ENCODE results near the gene ZNF296.

Gene ZNF296

GRCh38 chr19:45086480-45086879 is 10.2 kb upstream of the ZNF296 start:
- Histone ChIP-seq H3K9me3 (ENCODE audit: control insufficient read depth, insufficient read depth, low read length) (no peaks in the 10 kb centered on the region), H3K36me3 (ENCODE audit: control insufficient read depth, insufficient read depth, low read length) (peaks cover 11% of the 10 kb centered on the region; the same call in 1 of the 2 replicates), H3K27ac (ENCODE audit: low read length) (no peak overlapping the region), H3K4me1 (ENCODE audit: control insufficient read depth, insufficient read depth, low read length) (no peaks in the 10 kb centered on the region), H3K4me3 (ENCODE audit: low read length) (no peak overlapping the region), H3K27me3 (ENCODE audit: control insufficient read depth, insufficient read depth, low read length) (no peaks in the 10 kb centered on the region)
- no peak for DNase-seq (ENCODE audit: low read depth, low spot score)
- no CpG with 5 or more reads among the region's 4 CpGs for WGBS (ENCODE audit: insufficient coverage, insufficient read length)

- no peaks in the 10 kb centered on the region; the same call in 1 of the 2 replicates for H3K4me1 ChIP-seq (ENCODE audit: control insufficient read depth, insufficient read depth, low read length)
- H3K36me3 ChIP-seq (ENCODE audit: control insufficient read depth, insufficient read depth, low read length): peaks cover 8% of the 10 kb centered on the region; the same call in 1 of the 2 replicates
- no peak overlapping the region for H3K4me3 ChIP-seq (ENCODE audit: low read length)
- H3K9me3 ChIP-seq (ENCODE audit: control insufficient read depth, insufficient read depth, low read length): no peaks in the 10 kb centered on the region
- DNase-seq (ENCODE audit: low read depth, low spot score): no peak
- no CpG with 5 or more reads among the region's 5 CpGs for WGBS (ENCODE audit: insufficient coverage, insufficient read length)
- no peaks in the 10 kb centered on the region for H3K27me3 ChIP-seq (ENCODE audit: control insufficient read depth, insufficient read depth, low read length)
- H3K27ac ChIP-seq (ENCODE audit: low read length): no peak overlapping the region
Measured at GRCh38 chr19:45082170-45082569, 5.9 kb upstream of the ZNF296 start.

- no CpG with 5 or more reads among the region's 6 CpGs for WGBS (ENCODE audit: insufficient coverage, insufficient read length)
- Histone ChIP-seq H3K4me1 (ENCODE audit: control insufficient read depth, insufficient read depth, low read length) (no peaks in the 10 kb centered on the region; the same call in 1 of the 2 replicates), H3K27me3 (ENCODE audit: control insufficient read depth, insufficient read depth, low read length) (no peaks in the 10 kb centered on the region), H3K27ac (ENCODE audit: low read length) (peak overlapping the region; percentile 25), H3K9me3 (ENCODE audit: control insufficient read depth, insufficient read depth, low read length) (no peaks in the 10 kb centered on the region), H3K4me3 (ENCODE audit: low read length) (peak overlapping the region; percentile 87; the same call in 1 of the 2 replicates), H3K36me3 (ENCODE audit: control insufficient read depth, insufficient read depth, low read length) (peaks cover 8% of the 10 kb centered on the region; the same call in 1 of the 2 replicates)
- DNase-seq (ENCODE audit: low read depth, low spot score): no peak
Measured at GRCh38 chr19:45079911-45080370, 3.7 kb upstream of the ZNF296 start.

GRCh38 chr19:45079063-45079910 is 3.0 kb upstream of the ZNF296 start, which contains the start of gene GEMIN7:
GEMIN7 (plus strand) TSS chr19:45079260; CDS start chr19:45090115, 10,855 bp downstream.
- Histone ChIP-seq H3K4me3 (ENCODE audit: low read length) (peak within 1 kb of the TSS; percentile 87), H3K27me3 (ENCODE audit: control insufficient read depth, insufficient read depth, low read length) (no peaks in the 10 kb centered on the region), H3K36me3 (ENCODE audit: control insufficient read depth, insufficient read depth, low read length) (peaks cover 8% of the 10 kb centered on the region; the same call in 1 of the 2 replicates), H3K4me1 (ENCODE audit: control insufficient read depth, insufficient read depth, low read length) (peaks cover 2% of the 10 kb centered on the region; the same call in 1 of the 2 replicates), H3K9me3 (ENCODE audit: control insufficient read depth, insufficient read depth, low read length) (no peaks in the 10 kb centered on the region), H3K27ac (ENCODE audit: low read length) (peak within 1 kb of the TSS; percentile 25)
- DNase-seq (ENCODE audit: low read depth, low spot score): no peak
- WGBS (ENCODE audit: insufficient coverage, insufficient read length): no CpG with 5 or more reads among the region's 61 CpGs

- Histone ChIP-seq H3K27ac (ENCODE audit: low read length) (no peak overlapping the region), H3K36me3 (ENCODE audit: control insufficient read depth, insufficient read depth, low read length) (peaks cover 8% of the 10 kb centered on the region; the same call in 1 of the 2 replicates), H3K4me3 (ENCODE audit: low read length) (peak overlapping the region; percentile 87; the same call in 1 of the 2 replicates), H3K4me1 (ENCODE audit: control insufficient read depth, insufficient read depth, low read length) (peaks cover 2% of the 10 kb centered on the region; the same call in 1 of the 2 replicates), H3K27me3 (ENCODE audit: control insufficient read depth, insufficient read depth, low read length) (no peaks in the 10 kb centered on the region), H3K9me3 (ENCODE audit: control insufficient read depth, insufficient read depth, low read length) (no peaks in the 10 kb centered on the region)
- no peak for DNase-seq (ENCODE audit: low read depth, low spot score)
- WGBS (ENCODE audit: insufficient coverage, insufficient read length): no CpG with 5 or more reads among the region's 10 CpGs
Measured at GRCh38 chr19:45078390-45079062, 2.2 kb upstream of the ZNF296 start.

GRCh38 chr19:45076851-45077730 is 813 bp upstream of the ZNF296 start:
- no peaks in the 10 kb centered on the region for H3K27me3 ChIP-seq (ENCODE audit: control insufficient read depth, insufficient read depth, low read length)
- no peak for DNase-seq (ENCODE audit: low read depth, low spot score)
- no peaks in the 10 kb centered on the region for H3K9me3 ChIP-seq (ENCODE audit: control insufficient read depth, insufficient read depth, low read length)
- no CpG with 5 or more reads among the region's 15 CpGs for whole genome bisulfite sequencing (ENCODE audit: insufficient coverage, insufficient read length)
- peaks cover 8% of the 10 kb centered on the region for H3K36me3 ChIP-seq (ENCODE audit: control insufficient read depth, insufficient read depth, low read length)
- H3K4me1 ChIP-seq (ENCODE audit: control insufficient read depth, insufficient read depth, low read length): peaks cover 2% of the 10 kb centered on the region; the same call in 1 of the 2 replicates
- no peak overlapping the region for H3K4me3 ChIP-seq (ENCODE audit: low read length)
- no peak overlapping the region for H3K27ac ChIP-seq (ENCODE audit: low read length)

- Histone ChIP-seq H3K36me3 (ENCODE audit: control insufficient read depth, insufficient read depth, low read length) (peaks cover 18% of the 10 kb centered on the region), H3K9me3 (ENCODE audit: control insufficient read depth, insufficient read depth, low read length) (no peaks in the 10 kb centered on the region), H3K27me3 (ENCODE audit: control insufficient read depth, insufficient read depth, low read length) (no peaks in the 10 kb centered on the region), H3K27ac (ENCODE audit: low read length) (no peak overlapping the region), H3K4me3 (ENCODE audit: low read length) (peak overlapping the region; percentile 79), H3K4me1 (ENCODE audit: control insufficient read depth, insufficient read depth, low read length) (peaks cover 2% of the 10 kb centered on the region; the same call in 1 of the 2 replicates)
- WGBS (ENCODE audit: insufficient coverage, insufficient read length): no CpG with 5 or more reads among the region's 26 CpGs
- DNase-seq (ENCODE audit: low read depth, low spot score): no peak
Measured at GRCh38 chr19:45075301-45076028, 813 bp downstream of the ZNF296 start.

- Histone ChIP-seq H3K4me1 (ENCODE audit: control insufficient read depth, insufficient read depth, low read length) (peaks cover 2% of the 10 kb centered on the region; the same call in 1 of the 2 replicates), H3K27ac (ENCODE audit: low read length) (no peak overlapping the region), H3K4me3 (ENCODE audit: low read length) (peak overlapping the region; percentile 33; the same call in 1 of the 2 replicates), H3K9me3 (ENCODE audit: control insufficient read depth, insufficient read depth, low read length) (no peaks in the 10 kb centered on the region), H3K36me3 (ENCODE audit: control insufficient read depth, insufficient read depth, low read length) (peaks cover 24% of the 10 kb centered on the region), H3K27me3 (ENCODE audit: control insufficient read depth, insufficient read depth, low read length) (no peaks in the 10 kb centered on the region)
- DNase-seq (ENCODE audit: low read depth, low spot score): no peak
- WGBS (ENCODE audit: insufficient coverage, insufficient read length): no CpG with 5 or more reads among the region's 11 CpGs
Measured at GRCh38 chr19:45074744-45075300, 1.5 kb downstream of the ZNF296 start.

All from iPS DF 6.9 (cell line).